HCT116 (cell line): Measurements from ENCODE around the gene PDLIM3. TPM values are rescaled to one million over a fixed set of nuclear protein-coding genes. Genes with fewer than 3 reads are reported as not detected.

Experiments used
- ATAC-seq: fragments of 200-7000 bp; cut with Tn5 transposase; 2 replicates; pipeline ENCODE4 v1.9.1; 2020; ENCODE audit warnings: mild to moderate bottlenecking, moderate library complexity
- BruUV-seq: library from RNA; stranded (reverse); fragments of 400-500 nt; replicated peaks from 2 replicates; lab custom pipeline; 2021; lab: Mats Ljungman, UMichigan
- CTCF ChIA-PET: fragments of 300-600 bp; sonication (Branson Sonifier 250); formaldehyde crosslinking; loops from one replicate; lab custom pipeline; 2021; ENCODE audit warnings: antibody characterized with exemption; lab: Charles Lee
- POLR2A ChIA-PET: fragments of 300-600, 350-600 bp; sonication (Branson Sonifier 250); formaldehyde crosslinking; loops from one replicate; lab custom pipeline; 2021; ENCODE audit warnings: antibody characterized with exemption; lab: Charles Lee
- RAD21 ChIA-PET, 2 experiments: fragments of 300-600 bp; sonication (Branson Sonifier 250); formaldehyde crosslinking; loops; one replicate each; lab custom pipeline; 2023; ENCODE audit warnings: low total read pairs in 2 of 2; ENCODE audit not compliant: uncharacterized antibody in 2 of 2, unreplicated experiment in 2 of 2, low non-redundant PET in 1 of 2; lab: Charles Lee
- DNase-seq: peaks from one replicate; pipeline ENCODE4 v3.0.0-alpha.2; 2010; ENCODE audit warnings: low read depth, low spot score
- H2AFZ ChIP-seq: fragments of 200-600 bp; shearing (Covaris generic), sonication (generic); 2 replicates; pipeline ENCODE4 v1.6.1; 2017; ENCODE audit warnings: low read depth, mixed run types, mixed read lengths, antibody characterized with exemption, low read length; ENCODE audit not compliant: poor library complexity, severe bottlenecking
- H3K27ac ChIP-seq: 2 replicates; pipeline ENCODE4 v1.5.1; 2012; ENCODE audit warnings: low read depth, low read length
- H3K27me3 ChIP-seq: fragments of 200-600 bp; sonication (generic); 2 replicates; pipeline ENCODE4 v1.6.1; 2016; ENCODE audit warnings: mixed run types, low read length, mixed read lengths; ENCODE audit not compliant: insufficient read depth
- H3K36me3 ChIP-seq, 2 experiments: fragments of 200-500 bp in 1 of 2; fragments of 200-600 bp in 1 of 2; sonication (Bioruptor generic) in 1 of 2; sonication (generic) in 1 of 2; 2 replicates each; pipeline versions ENCODE4 v1.5.1 to v1.6.1; 2014 to 2016; ENCODE audit warnings: low read length in 2 of 2, inconsistent platforms in 1 of 2, mixed read lengths in 1 of 2, mixed run types in 1 of 2; ENCODE audit not compliant: insufficient read depth in 2 of 2, control insufficient read depth in 1 of 2
- H3K4me1 ChIP-seq, 2 experiments: fragments of 200-600 bp in 1 of 2; sonication (generic) in 1 of 2; 2 replicates each; pipeline versions ENCODE4 v1.5.1 to v1.6.1; 2012 to 2017; ENCODE audit warnings: low read length in 2 of 2, inconsistent platforms in 1 of 2, mild to moderate bottlenecking in 1 of 2, mixed read lengths in 1 of 2, mixed run types in 1 of 2, moderate library complexity in 1 of 2; ENCODE audit not compliant: insufficient read depth in 2 of 2, control insufficient read depth in 1 of 2
- H3K4me2 ChIP-seq: fragments of 200-600 bp; sonication (generic); 2 replicates; pipeline ENCODE4 v1.6.1; 2017; ENCODE audit warnings: mixed run types, low read length, mixed read lengths
- H3K4me3 ChIP-seq, 2 experiments: fragments of 200-600 bp in 1 of 2; sonication (generic) in 1 of 2; replicated peaks in 1 of 2; 2 replicates each; pipeline ENCODE4 v1.5.1; 2011 to 2016; ENCODE audit warnings: low read length in 2 of 2, control low read depth in 1 of 2, low read depth in 1 of 2, mild to moderate bottlenecking in 1 of 2, mixed read lengths in 1 of 2, mixed run types in 1 of 2
- H3K79me2 ChIP-seq: fragments of 200-600 bp; sonication (generic); 2 replicates; pipeline ENCODE4 v1.6.1; 2017; ENCODE audit warnings: mild to moderate bottlenecking, mixed run types, low read length, moderate library complexity, mixed read lengths; ENCODE audit not compliant: insufficient read depth
- H3K9ac ChIP-seq: fragments of 200-600 bp; sonication (generic); 2 replicates; pipeline ENCODE4 v1.6.1; 2016; ENCODE audit warnings: low read length, mixed read lengths
- H3K9me2 ChIP-seq: fragments of 200-600 bp; sonication (generic), shearing (Covaris generic); 2 replicates; pipeline ENCODE4 v1.6.1; 2017; ENCODE audit warnings: mixed run types, mild to moderate bottlenecking, moderate library complexity; ENCODE audit not compliant: insufficient read depth
- H3K9me3 ChIP-seq, 2 experiments: fragments of 200-500 bp in 1 of 2; fragments of 200-600 bp in 1 of 2; sonication (Bioruptor generic) in 1 of 2; sonication (generic) in 1 of 2; 2 replicates each; pipeline ENCODE4 v1.6.1; 2014 to 2017; ENCODE audit warnings: low read length in 2 of 2, mixed read lengths in 2 of 2, inconsistent platforms in 1 of 2, low read depth in 1 of 2, mild to moderate bottlenecking in 1 of 2, mixed run types in 1 of 2, moderate library complexity in 1 of 2; ENCODE audit not compliant: control insufficient read depth in 1 of 2, insufficient read depth in 1 of 2
- H4K20me1 ChIP-seq: fragments of 200-600 bp; sonication (generic), shearing (Covaris generic); 2 replicates; pipeline ENCODE4 v1.6.1; 2017; ENCODE audit warnings: mixed run types, mild to moderate bottlenecking, moderate library complexity; ENCODE audit not compliant: insufficient read depth
- ATF3 ChIP-seq: IDR thresholded peaks from 2 replicates; pipeline ENCODE4 v1.6.1; 2012
- CTCF ChIP-seq, 3 experiments: fragments of 200-600 bp in 1 of 3; sonication (generic) in 1 of 3; IDR thresholded peaks in 2 of 3; conservative IDR thresholded peaks in 1 of 3; 2 replicates each; pipeline ENCODE4 v1.5.1; 2012 to 2017; ENCODE audit warnings: low read depth in 2 of 3, low read length in 2 of 3, antibody characterized with exemption in 1 of 3, borderline replicate concordance in 1 of 3, control low read depth in 1 of 3, mild to moderate bottlenecking in 1 of 3, mixed read lengths in 1 of 3, mixed run types in 1 of 3, moderate library complexity in 1 of 3; ENCODE audit not compliant: insufficient read depth in 1 of 3
- EZH2 ChIP-seq: fragments of 200-600 bp; sonication (generic); IDR thresholded peaks from 2 replicates; pipeline ENCODE4 v1.6.1; 2017; ENCODE audit warnings: antibody characterized with exemption, mixed run types
- REST ChIP-seq: IDR thresholded peaks from 2 replicates; pipeline ENCODE4 v1.6.1; 2012; ENCODE audit warnings: low read depth
- SP1 ChIP-seq: IDR thresholded peaks from 2 replicates; pipeline ENCODE4 v1.6.1; 2012; ENCODE audit warnings: low read depth
- intact Hi-C: fragments of 100-400 bp; cut with micrococcal nuclease; formaldehyde crosslinking; loops from 2 replicates; pipeline ENCODE4 v1.10.0; 2022
- total RNA-seq: library from RNA; stranded (reverse); gene quantifications from one replicate; pipeline ENCODE4 v1.2.1, GENCODE V29; 2021; ENCODE audit not compliant: unreplicated experiment

PDLIM3 gene
- total RNA-seq, 1 experiment from 2014 or later: 11.5 TPM

- TF ChIP-seq SP1 (no peak), REST (no peak), ATF3 (no peak), CTCF (IDR thresholded peaks at IDR 0.05 in 2 of 3, conservative IDR thresholded peaks at IDR 0.05 in 1 of 3; ENCODE audit: borderline replicate concordance in 1 of 3, insufficient read depth in 1 of 3, low read depth in 2 of 3, low read length in 2 of 3) (no peak), EZH2 (no peak)
- no peak overlapping the region for H3K4me3 ChIP-seq
- no peak for DNase-seq
- RAD21 ChIA-PET: no interaction called here
- H2AFZ ChIP-seq: no peak overlapping the region
- no peak overlapping the region for H3K9ac ChIP-seq
- H3K79me2 ChIP-seq: no peaks in the 10 kb centered on the region
- no peaks in the 10 kb centered on the region for H3K9me2 ChIP-seq
- no peak overlapping the region for H3K4me2 ChIP-seq
- H3K36me3 ChIP-seq: no peaks in the 10 kb centered on the region
- no peaks in the 10 kb centered on the region for H4K20me1 ChIP-seq
- H3K4me1 ChIP-seq: no peaks in the 10 kb centered on the region
- intact Hi-C loops: no loop called here
- ATAC-seq: no peak
- CTCF ChIA-PET: no interaction called here
- H3K9me3 ChIP-seq: no peaks in the 10 kb centered on the region
- no TSS peak for BruUV-seq
- H3K27me3 ChIP-seq: no peaks in the 10 kb centered on the region
- H3K27ac ChIP-seq: no peak overlapping the region
- POLR2A ChIA-PET: interaction anchor here (0.7 kb wide), 1 partner anchor 16 kb away, joined by 6 read pairs; the partner anchor contains the start of gene PDLIM3
Measured at GRCh38 chr4:185550933-185551332, 15.6 kb upstream of the PDLIM3 start.
